Osteoblast (primary cell): ENCODE results near the gene DLX4. TPM values are rescaled to one million over a fixed set of nuclear protein-coding genes. Genes with fewer than 3 reads are reported as not detected.

Experiments
- DNase-seq: peaks from one replicate; pipeline ENCODE4 v3.0.0; 2011; ENCODE audit warnings: low spot score, mixed read lengths; ENCODE audit not compliant: insufficient read length; ENCODE audit errors: missing footprints
- H2AFZ ChIP-seq: 2 replicates; pipeline ENCODE4 v1.6.0; 2011; ENCODE audit warnings: mild to moderate bottlenecking, low read length
- H3K27ac ChIP-seq: 2 replicates; pipeline ENCODE4 v1.5.1; 2011; ENCODE audit warnings: mild to moderate bottlenecking, low read depth, low read length, moderate library complexity
- H3K27me3 ChIP-seq: 2 replicates; pipeline ENCODE4 v1.6.0; 2012; ENCODE audit warnings: mild to moderate bottlenecking, control low read depth, inconsistent platforms, low read length, moderate library complexity; ENCODE audit not compliant: insufficient read depth
- H3K36me3 ChIP-seq: 2 replicates; pipeline ENCODE4 v1.5.1; 2011; ENCODE audit warnings: mild to moderate bottlenecking, low read length, control low read depth, moderate library complexity; ENCODE audit not compliant: insufficient read depth
- H3K4me1 ChIP-seq: 2 replicates; pipeline ENCODE4 v1.5.1; 2011; ENCODE audit warnings: mild to moderate bottlenecking, low read length, control low read depth, moderate library complexity; ENCODE audit not compliant: insufficient read depth
- H3K4me2 ChIP-seq: 2 replicates; pipeline ENCODE4 v1.6.0; 2011; ENCODE audit warnings: mild to moderate bottlenecking, low read length; ENCODE audit not compliant: insufficient read depth
- H3K4me3 ChIP-seq: fragments of 200-600 bp; sonication (generic); 3 replicates; pipeline ENCODE4 v1.5.1; 2012; ENCODE audit warnings: mild to moderate bottlenecking, low read length, inconsistent platforms; ENCODE audit not compliant: insufficient read depth
- H3K79me2 ChIP-seq: 2 replicates; pipeline ENCODE4 v1.6.0; 2012; ENCODE audit warnings: mild to moderate bottlenecking, low read length, control low read depth, inconsistent platforms; ENCODE audit not compliant: insufficient read depth
- H3K9me3 ChIP-seq: 2 replicates; pipeline ENCODE4 v1.5.1; 2011; ENCODE audit warnings: low read depth, low read length, control low read depth
- H4K20me1 ChIP-seq: 2 replicates; pipeline ENCODE4 v1.6.0; 2012; ENCODE audit warnings: mild to moderate bottlenecking, low read length, control low read depth; ENCODE audit not compliant: insufficient read depth
- total RNA-seq: library from RNA; depleted of rRNA; stranded (reverse); fragments of >200 nt; gene quantifications from 2 replicates; pipeline ENCODE4 v1.2.3, GENCODE V29; 2012
- TF ChIP-seq, protein P1 (sequence below): IDR thresholded peaks from 2 replicates; pipeline ENCODE4 v1.5.1; 2011; ENCODE audit warnings: mild to moderate bottlenecking, low read depth, low read length, moderate library complexity; ENCODE audit errors: extremely low read depth

Gene DLX4
- total RNA-seq, 1 donor: under 0.01 TPM

DNA sequence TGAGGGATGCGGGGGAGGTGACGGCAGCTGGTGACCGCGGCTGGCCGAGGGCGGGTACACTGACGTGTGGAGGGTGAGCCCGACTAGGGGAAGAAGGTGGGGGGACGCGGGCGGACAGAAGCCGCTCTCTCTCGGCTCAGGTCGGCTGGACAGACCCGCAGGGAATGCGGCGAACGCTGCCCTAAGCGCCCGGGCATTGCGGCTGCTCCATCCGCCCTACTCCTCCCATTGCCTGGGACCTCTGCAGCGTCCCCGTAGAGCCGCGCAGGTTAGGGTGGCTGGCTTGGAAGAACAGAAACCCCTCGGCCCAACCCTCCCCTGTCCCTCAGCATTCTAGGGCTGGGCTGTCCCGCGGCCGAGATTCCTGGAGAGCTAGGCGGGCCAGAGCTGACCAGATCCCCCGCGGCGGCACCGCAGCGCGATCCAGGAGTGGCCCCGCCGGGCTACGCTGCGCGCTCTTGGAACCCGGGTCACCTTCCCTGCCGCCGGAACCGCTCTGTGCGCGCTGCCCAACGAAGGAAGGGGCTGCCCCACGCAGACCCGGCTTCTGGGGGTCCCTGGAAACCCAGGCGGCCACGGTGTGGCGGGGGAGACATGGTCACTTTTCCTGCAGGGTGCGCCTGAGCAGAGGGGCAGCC lies 3.0 kb downstream of the DLX4 start:
- no peaks in the 10 kb centered on the region for H4K20me1 ChIP-seq
- peaks cover 81% of the 10 kb centered on the region for H3K27me3 ChIP-seq
- H2AFZ ChIP-seq: peak overlapping the region; percentile 47
- peak overlapping the region; percentile 62 for H3K4me3 ChIP-seq
- H3K4me2 ChIP-seq: peak overlapping the region; percentile 68
- H3K36me3 ChIP-seq: no peaks in the 10 kb centered on the region
- H3K27ac ChIP-seq: no peak overlapping the region
- no peaks in the 10 kb centered on the region for H3K9me3 ChIP-seq
- peak; percentile 95 for DNase-seq
- H3K4me1 ChIP-seq: peaks cover 11% of the 10 kb centered on the region
- TF ChIP-seq, protein P1, sequence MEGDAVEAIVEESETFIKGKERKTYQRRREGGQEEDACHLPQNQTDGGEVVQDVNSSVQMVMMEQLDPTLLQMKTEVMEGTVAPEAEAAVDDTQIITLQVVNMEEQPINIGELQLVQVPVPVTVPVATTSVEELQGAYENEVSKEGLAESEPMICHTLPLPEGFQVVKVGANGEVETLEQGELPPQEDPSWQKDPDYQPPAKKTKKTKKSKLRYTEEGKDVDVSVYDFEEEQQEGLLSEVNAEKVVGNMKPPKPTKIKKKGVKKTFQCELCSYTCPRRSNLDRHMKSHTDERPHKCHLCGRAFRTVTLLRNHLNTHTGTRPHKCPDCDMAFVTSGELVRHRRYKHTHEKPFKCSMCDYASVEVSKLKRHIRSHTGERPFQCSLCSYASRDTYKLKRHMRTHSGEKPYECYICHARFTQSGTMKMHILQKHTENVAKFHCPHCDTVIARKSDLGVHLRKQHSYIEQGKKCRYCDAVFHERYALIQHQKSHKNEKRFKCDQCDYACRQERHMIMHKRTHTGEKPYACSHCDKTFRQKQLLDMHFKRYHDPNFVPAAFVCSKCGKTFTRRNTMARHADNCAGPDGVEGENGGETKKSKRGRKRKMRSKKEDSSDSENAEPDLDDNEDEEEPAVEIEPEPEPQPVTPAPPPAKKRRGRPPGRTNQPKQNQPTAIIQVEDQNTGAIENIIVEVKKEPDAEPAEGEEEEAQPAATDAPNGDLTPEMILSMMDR: no peak
- no peaks in the 10 kb centered on the region for H3K79me2 ChIP-seq

DNA sequence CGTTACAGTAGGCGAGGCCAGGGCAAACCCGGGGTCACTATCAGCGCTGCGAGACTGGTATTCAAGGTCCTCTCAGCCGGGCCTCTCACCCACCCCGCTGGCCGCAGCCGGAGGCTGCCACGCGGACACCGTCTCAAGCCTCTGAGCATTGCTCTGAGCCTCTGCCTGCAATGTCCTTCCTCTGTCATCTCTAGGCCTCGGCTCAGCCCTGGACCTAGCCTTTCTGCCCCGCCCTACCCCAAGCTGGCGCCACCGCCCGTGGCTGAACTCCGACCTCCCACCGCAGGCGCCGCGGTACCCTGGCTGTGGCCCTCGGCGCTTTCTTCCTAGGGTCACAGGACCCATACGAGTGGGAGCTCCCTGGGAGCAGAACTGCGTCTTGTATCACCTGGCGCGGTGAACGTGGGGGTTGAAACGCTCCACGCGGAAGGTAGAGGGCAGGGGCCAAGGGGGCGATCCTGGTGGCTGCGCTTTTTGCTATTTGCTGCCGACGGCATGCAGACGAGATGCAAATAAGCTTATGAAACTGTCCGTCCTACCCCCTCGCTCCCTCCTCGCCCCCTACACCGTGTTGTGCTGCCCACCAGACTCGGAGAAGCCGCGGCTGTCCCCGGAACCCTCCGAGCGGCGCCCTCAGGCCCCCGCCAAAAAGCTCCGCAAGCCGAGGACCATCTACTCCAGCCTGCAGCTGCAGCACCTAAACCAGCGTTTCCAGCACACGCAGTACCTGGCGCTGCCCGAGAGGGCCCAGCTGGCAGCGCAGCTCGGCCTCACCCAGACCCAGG lies 3.7 kb downstream of the DLX4 start:
- no peaks in the 10 kb centered on the region for H3K36me3 ChIP-seq

DNA sequence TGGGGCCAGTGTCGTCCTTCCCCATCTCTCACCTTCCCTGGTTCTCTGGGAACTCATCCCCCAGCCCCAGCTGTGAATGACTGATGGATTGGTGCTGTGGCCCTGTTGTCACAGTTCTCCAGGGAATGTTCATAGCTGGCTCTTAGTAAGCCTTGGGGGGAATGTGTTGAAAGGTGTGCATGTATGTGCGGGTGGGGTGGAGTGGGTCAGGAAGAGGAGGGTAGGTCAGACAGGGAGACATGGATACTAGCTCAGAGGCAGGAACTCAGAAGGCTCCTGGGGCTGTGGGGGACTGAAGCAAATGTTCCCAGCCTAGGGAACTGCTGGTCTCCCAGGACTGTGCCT lies 4.3 kb downstream of the DLX4 start:
- H4K20me1 ChIP-seq: no peaks in the 10 kb centered on the region
- no peak for DNase-seq
- no peaks in the 10 kb centered on the region for H3K9me3 ChIP-seq
- TF ChIP-seq, protein P1: no peak
- no peak overlapping the region for H2AFZ ChIP-seq
- H3K36me3 ChIP-seq: no peaks in the 10 kb centered on the region
- H3K4me1 ChIP-seq: peaks cover 20% of the 10 kb centered on the region
- H3K79me2 ChIP-seq: no peaks in the 10 kb centered on the region
- H3K27me3 ChIP-seq: peaks cover 68% of the 10 kb centered on the region
- H3K4me2 ChIP-seq: no peak overlapping the region
- H3K4me3 ChIP-seq: no peak overlapping the region
- H3K27ac ChIP-seq: no peak overlapping the region

More for the DNA sequence above, 3.7 kb downstream of the DLX4 start:
- Histone ChIP-seq H3K4me2 (peak overlapping the region; percentile 68), H3K27ac (no peak overlapping the region), H3K4me1 (peaks cover 16% of the 10 kb centered on the region), H3K79me2 (no peaks in the 10 kb centered on the region), H4K20me1 (no peaks in the 10 kb centered on the region), H3K9me3 (no peaks in the 10 kb centered on the region), H3K27me3 (peaks cover 74% of the 10 kb centered on the region), H2AFZ (peak overlapping the region; percentile 47), H3K4me3 (peak overlapping the region; percentile 62)
- TF ChIP-seq, protein P1: no peak
- no peak for DNase-seq

DNA sequence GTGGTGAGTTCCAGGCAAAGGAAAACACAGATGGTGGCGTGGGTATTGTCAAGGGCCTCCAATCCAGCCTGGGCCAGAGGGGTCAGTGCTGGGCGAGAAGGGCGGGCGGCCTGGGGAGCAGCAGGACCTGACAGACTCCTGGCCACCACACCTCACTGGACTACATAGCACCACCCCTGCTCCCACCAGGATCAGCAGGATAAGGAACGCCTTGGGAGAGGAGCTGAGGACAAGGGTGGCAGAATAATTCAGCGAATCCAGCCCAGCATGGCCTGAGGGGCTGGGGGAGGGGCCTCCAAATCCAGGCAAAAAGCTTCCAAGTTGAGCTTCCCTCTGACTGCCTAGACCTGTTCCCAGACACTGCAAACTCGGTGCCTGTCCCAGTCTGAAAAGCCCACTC lies 6.5 kb downstream of the DLX4 start:
- no peak overlapping the region for H3K27ac ChIP-seq
- H3K4me3 ChIP-seq: no peak overlapping the region
- no peak overlapping the region for H2AFZ ChIP-seq
- DNase-seq: peak; percentile 35
- no peaks in the 10 kb centered on the region for H4K20me1 ChIP-seq
- H3K4me1 ChIP-seq: peaks cover 36% of the 10 kb centered on the region
- peaks cover 46% of the 10 kb centered on the region for H3K27me3 ChIP-seq
- TF ChIP-seq, protein P1: no peak
- no peaks in the 10 kb centered on the region for H3K79me2 ChIP-seq
- no peaks in the 10 kb centered on the region for H3K36me3 ChIP-seq
- H3K4me2 ChIP-seq: no peak overlapping the region
- H3K9me3 ChIP-seq: no peaks in the 10 kb centered on the region
